Skin of body (tissue), 2 donors: ENCODE results near the gene CHRDL2. TPM values are rescaled to one million over a fixed set of nuclear protein-coding genes. Genes with fewer than 3 reads are reported as not detected.

Experiments
- DNase-seq: peaks from one replicate; lab custom pipeline; 2025; lab: John Stamatoyannopoulos, UW
- total RNA-seq: library from RNA; depleted of rRNA; stranded (reverse); fragments of >200 nt; gene quantifications from one replicate; pipeline ENCODE4 v1.2.3, GENCODE V29; 2014

Gene CHRDL2
- total RNA-seq, 1 donor from 2014 or later: 0.30 TPM

DNA sequence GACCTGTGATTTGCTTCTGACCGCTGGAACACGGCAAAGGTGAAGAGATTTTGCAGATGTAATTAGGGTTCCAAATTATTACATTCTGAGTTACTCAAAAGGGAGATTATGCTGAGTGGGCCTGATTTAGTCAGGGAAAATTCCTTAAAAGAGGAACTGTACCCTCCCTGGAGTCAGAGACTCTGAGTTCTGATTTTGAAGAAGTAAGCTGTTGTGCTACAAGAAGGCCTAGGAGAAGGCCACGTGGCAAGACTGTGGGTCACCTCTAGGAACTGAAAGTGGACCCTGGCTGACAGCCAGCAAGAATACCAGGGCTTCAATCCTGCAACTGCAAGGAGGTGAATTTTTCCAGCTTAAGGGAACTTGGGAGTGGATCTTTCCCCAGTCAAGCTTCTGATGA, 45.3 kb downstream of the CHRDL2 start:
- no peak for DNase-seq

DNA sequence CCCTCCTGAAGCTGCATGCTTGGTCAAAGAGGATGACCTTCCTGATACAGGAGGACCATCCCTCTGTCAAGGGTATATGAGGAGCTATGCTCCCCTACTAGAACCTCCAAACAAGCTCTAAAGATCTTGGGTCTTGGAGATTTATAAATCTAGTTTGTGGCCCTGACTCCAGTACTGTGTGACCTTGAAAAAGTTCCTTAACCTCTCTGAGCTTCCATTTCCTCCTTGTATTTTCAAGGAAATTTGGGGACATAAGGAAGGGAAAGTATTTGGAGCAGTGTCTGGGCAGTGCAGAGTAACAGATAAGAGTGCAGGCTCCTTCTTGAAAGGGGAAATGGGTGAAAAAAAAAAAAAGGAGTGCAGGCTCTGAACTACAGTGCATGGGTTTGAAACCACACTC, 45.9 kb downstream of the CHRDL2 start:
- no peak for DNase-seq

DNA sequence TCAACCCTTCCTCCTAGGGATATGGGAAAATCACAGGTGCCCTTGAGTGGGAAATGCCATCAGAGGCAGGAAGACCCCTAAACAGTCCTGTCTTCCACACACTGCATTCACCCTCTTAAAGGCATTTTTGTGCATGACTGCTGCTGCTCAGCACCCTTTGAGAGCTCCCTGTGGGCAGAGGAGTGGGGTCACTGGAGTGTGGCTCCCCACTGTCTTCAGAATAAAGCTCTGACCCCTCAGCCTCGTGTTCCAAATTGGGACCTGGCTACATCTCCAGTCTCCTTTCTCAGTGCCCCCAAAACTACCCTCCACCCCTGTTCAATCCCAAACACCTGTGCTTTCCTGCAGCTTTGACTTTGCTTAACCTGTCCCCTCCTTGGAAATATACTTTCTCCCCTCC, 46.6 kb downstream of the CHRDL2 start:
- DNase-seq: no peak

DNA sequence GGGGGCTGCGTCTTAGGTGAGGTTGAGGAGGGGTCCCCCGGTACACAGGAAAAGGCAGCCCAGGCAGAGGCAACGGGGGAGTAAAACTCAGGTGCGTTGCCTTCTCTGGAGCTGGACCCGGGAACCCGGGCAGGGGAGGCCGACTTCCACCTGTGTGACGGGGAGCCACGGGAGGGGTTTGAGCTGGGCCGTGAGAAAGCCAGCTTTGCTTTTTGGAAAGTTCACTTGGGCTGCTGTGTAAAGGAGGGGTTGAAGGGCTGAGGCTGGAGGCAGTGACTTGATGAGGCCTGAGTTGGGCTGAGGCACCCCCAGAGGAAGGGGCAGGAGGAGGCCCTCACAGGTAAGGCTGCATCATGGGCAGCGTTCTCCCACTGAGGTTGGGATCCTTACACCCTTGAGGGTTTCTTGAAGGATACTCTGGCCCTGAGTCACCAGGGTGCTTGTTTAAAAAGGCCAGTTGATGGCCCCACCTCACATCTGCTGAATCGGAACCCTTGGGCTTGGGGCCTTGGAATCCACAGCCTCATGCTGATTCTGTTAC, 47.2 kb downstream of the CHRDL2 start:
- no peak for DNase-seq

GRCh38 chr11:74683279-74683871, 47.9 kb downstream of the CHRDL2 start:
- no peak for DNase-seq

DNA sequence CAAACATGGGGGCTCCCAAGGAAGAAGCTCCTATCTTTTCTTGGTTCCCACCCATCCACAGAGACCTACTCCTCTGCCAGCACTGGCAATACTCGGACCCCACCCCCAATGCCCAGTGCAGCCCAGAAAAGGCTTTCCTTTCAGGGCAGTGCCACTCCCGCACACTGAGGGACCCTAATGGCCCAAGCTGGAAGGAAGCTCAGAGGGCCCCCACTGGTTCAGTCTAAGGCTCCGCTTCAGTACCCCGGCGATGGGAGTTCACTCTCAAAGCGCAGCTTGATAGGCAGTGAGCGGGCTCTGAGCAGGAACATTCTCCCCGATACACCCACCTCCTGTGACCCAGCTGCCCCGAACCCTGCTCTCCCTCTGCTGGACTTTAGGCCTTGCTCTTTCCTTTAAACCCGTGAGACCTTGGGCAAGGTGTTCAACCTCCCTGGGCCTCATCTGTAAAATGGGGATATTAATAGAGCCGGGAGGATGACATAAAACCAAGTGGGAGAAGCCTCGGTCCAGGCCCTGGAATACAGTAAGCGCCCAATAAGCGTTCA, 48.4 kb downstream of the CHRDL2 start:
- DNase-seq: no peak

GRCh38 chr11:74681686-74682651, 49.3 kb downstream of the CHRDL2 start:
- no peak for DNase-seq

DNA sequence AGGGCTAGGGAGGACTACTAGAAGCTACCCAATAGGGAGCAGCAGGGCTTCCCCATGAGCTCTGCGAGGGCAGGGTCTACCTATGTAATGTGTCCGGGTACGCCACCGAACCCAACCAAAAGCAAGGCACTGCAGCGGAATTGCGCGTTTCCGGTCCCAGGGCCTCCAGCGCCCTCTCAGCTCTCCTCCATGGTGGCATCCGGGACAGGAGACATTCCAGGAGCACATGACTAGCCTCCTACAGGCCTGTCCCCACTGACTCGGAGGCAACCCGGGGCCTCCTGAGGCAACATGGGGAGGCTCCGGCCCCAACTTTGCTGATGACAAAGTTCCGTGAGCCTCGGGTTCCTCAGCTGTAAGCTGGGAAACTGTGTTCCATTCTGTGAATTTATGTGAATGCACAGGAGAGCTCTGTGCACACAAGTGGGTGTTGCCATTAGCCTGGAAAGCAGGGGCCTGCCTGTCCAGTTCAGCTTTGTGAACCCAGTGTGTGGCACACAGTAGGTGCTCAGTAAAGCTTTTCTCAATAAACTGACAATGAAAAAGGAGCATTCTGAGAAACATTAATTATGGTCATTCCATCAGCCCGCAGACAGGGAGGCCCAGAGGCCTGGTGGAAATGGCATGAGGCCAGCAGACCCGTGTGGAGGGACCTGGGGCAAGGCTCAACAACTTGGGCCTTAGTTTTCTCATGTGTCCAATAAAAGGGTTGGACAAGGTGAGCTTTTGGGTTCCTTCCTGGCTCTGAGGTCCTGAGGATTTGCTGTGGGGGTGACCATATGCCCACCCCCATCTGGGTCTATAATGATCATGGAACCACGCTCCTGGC, 50.3 kb downstream of the CHRDL2 start:
- DNase-seq: no peak

- no peak for DNase-seq
These were observed 51.1 kb downstream of the CHRDL2 start for GRCh38 chr11:74680035-74680671.

DNA sequence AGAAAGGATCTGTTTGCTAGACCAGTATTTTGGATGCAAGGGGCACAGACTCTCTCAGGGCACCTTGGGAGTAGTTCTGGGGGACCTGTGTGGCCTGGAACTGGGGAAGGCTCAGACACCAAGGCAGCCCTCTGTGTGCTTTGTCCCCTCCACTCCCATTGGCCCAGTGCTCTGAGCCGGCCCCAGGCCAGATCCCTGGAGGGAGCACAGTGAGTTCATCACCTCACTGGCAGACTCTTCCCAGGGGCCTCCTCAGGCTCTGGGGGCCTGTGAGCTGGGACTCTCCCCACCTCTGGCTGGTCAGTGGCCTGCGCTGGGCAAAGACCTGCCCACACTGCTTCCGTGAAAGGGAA, 51.7 kb downstream of the CHRDL2 start:
- no peak for DNase-seq

DNA sequence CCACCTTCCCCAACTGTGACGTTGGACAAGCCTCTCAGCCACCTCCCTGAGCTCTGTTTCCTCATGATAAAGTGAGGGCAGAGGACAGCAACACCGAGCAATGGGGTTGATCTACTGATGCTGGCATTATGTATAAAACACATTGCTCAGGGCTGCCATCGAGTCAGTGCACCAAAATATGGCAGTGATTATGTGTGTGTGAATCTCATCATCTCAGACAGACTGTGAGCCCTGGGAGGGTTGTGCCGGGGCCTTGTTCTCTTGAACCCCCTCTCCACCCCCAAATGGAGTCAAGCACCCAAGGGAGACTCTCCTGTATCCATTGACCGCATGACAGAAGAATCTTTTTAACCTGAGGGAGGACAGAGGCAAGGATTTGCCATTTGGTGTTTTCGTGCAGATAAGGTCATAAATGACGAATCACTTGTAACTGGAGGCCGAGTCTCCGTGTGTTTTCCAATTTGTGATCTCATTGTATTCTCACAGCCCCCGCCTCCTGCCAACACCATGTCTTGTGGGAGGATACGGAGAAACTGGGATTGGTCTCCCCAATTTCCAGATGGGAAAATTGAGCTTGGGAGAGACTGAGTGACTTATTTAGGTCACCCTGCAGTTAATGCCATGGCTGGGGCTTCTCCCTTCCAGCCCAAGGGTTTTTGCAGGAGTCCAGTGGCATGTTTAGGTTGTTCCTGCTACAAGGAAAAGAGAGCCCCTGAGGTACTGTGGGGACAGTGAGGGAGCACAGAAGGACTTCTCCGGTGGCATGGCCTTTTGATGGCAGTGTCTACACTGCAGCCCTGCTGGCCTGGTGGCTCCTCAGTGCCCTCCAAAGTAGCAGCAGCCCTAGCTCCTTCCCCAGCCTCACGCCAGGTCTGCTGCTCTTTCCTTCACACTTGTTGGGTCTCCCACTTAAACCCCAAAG, 52.4 kb downstream of the CHRDL2 start:
- no peak for DNase-seq

DNA sequence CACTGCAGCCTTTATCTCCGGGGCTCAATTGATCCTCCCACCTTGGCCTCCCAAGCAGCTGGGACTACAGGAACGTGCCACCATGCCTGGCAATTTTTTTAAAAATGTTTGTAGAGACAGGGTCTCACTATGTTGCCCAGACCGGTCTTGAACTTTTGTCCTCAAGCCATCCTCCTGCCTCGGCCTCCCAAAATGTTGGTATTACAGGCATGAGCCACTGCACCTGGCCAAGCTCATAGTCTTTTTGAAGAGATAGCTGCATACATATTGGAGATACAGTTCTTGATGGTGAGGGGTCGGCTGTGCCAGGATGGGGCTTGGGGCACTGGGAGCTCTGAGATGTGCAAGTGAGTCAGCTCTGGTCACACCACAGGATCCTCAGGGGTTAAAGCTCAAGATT, 53.2 kb downstream of the CHRDL2 start:
- DNase-seq: no peak

DNA sequence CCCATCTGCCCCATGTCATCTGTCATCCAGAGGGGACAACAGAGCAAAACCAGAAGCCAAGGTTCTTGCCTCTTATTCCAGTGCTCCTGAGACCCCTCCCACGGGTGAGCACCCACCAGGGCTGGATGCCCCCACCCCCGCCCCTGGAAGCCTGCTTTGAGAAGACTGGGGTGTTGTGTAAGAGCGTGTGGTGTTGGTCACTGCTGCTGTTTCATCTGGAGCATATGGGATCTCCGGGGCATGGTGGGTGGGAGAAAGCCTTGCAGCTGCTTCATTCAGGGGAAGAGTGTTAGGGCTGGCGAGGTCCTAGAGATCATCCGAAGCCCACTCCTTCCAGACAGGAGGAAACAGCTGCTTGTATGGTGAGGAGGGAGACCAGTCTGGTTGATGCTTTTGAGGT, 54.1 kb downstream of the CHRDL2 start:
- DNase-seq: no peak

DNA sequence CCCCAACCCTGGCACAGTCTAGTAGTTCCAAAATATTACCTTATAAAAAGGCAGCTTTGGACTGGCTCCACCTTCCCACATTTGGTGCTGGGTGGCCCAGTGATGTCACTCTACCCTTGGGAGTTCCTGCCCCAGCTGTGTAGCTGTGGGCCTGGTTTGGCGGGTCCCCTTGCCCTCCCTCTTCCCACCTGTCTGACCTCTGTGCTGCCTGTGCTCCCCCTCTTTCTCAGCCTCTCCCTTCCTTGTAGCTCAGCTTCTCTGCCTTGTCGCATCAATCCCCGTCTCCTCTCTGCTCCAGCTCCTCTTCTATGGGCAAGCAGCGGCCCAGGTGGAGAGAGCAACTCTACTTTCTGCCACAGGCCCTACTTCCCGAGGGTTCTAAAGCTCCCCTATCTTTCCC, 54.6 kb downstream of the CHRDL2 start:
- no peak for DNase-seq

DNA sequence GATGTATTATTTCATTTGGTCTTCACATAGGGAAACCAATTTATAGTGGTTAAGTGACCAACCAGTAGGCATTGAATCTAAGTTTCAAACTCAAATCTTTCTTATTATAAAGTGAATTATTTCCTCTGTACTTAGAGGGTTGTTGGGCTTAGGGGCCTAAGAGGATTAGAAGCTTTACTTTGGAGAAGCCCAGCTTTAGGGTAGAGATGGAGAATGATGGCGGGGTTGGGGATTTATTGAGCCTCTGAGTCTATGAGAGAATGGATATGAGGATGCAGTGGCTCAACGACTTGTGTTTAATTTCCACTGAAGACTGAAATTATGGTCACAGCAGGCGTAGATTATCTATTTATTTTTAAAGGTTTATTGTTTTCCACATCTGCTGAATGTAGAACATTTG, 55.5 kb downstream of the CHRDL2 start:
- DNase-seq: no peak

DNA sequence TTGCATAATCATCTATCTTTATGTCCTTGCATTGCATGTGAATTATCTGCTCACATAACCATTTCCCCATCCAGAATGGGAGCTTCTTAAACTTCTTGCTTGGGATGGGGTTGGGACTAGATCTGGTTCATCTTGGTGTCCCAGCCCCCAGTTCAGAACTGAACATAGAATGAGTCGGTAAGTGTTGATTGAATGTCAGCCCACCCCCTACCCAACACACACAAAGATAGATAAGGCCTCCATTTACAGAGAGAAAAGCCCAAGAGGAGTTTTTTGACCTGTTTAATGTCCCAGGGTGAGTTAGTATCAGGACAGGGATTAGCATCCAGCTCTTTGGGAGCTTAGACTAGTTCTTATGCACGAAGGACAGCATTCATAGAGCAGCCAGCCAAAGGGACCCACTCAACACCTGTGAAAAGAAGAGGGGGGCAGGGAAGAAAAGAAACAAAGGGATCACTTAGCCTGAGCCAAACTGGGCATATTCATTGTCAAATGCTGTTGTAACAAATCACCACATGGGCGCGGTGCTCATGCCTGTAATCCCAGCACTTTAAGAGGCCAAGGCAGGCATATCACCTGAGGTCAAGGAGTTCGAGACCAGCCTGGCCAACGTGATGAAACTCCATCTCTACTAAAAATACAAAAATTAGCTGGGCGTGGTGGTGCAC, 57.4 kb downstream of the CHRDL2 start:
- DNase-seq: no peak

DNA sequence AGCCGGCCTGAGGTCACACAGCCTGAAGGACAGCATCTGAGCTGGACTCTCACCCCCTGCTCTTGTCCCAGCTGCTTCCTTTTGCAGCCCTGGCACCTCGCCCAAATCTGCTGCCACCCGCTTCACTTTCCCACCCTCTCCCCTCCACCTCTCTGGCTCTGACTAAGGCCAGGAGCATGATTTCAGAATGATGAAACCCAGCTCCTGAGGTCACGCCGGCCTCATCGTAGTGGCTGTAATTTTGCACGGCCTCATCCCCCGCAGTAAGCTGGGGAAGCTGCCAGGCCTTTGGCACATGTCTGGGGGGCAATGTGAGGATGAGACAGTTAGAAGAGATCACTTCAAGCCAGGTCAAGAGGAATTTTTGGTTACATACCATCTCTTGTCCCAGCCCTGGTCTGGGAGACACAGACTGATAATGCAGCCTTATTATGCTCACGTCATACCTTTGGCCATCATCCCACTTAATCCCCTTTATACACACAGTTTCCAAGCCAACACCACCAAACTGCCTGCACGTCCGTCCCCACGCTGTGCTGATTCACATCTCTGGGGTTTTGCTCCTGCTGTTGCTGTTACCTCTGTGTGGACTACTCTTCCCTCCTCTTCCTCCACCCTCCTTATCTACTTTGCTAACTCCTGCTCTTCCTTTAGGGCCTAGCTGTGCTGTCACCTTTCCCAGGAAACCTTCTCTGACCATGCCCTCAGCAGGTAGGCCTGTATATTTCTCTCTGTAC, 58.1 kb downstream of the CHRDL2 start:
- DNase-seq: no peak

- no peak for DNase-seq
These were observed 58.8 kb downstream of the CHRDL2 start for GRCh38 chr11:74672332-74672955.
